ENCODE results near the gene TUBA1C. TPM values are rescaled to one million over a fixed set of nuclear protein-coding genes. Genes with fewer than 3 reads are reported as not detected.
"Not testable (repeated sequence)": the region's sequence is repeated elsewhere in the genome, so short reads cannot be mapped to it uniquely, and the experiment has no call there.

TUBA1C gene
- total and polyA plus RNA-seq, 10 of the 15 experiments (the other 5 are each of a cell fraction or from before 2014, with no cell fraction given): 285 to 1,003 (median 441) TPM

DNA sequence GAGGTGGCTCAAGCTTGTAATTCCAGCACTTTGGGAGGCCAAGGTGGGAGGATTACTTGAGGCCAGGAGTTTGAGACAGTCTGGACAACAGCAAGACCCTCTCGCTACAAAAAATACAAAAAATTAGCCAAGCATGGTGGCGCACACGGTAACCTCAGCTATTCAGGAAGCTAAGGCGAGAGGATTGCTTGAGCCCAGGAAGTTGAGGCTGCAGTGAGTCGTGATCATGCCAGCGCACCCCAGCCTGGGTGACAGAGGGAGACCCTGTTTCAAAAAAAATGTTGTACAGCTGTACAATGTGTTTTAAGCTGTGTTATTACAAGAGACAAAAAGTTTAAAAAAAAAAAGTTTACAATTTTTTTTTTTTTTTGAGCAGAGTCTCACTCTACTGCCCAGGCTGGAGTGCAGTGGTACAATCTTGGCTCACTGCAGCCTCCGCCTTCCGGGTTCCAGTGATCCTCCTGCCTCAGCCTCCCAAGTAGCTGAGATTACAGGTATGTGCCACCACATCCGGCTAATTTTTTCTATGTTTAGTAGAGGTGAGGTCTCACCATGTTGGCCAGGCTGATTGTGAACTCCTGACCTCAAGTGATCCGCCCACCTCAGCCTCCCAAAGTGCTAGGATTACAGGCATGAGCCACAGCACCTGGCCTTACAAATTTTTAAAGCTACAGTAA is 7.2 kb upstream of the TUBA1C start:
- in situ Hi-C loops (cut with MboI); ATAC-seq; H3K9ac ChIP-seq (ENCODE audit: control insufficient read depth, insufficient read depth, low read length); H3K79me2 ChIP-seq (ENCODE audit: control insufficient read depth, insufficient read depth, low read length); FAIRE-seq; H3K4me2 ChIP-seq (ENCODE audit: control insufficient read depth, insufficient read depth); intact Hi-C loops (cut with micrococcal nuclease; ENCODE audit: unreplicated experiment); DNase-seq (ENCODE audit: low read depth, low spot score); H2AFZ ChIP-seq (ENCODE audit: control insufficient read depth, low read depth, low read length); H3K4me3 ChIP-seq; H3K27me3 ChIP-seq (replicated peaks in 1 of 2; ENCODE audit: control insufficient read depth in 2 of 2, insufficient read depth in 2 of 2, low read length in 1 of 2); RAD21 ChIA-PET (ENCODE audit: unreplicated experiment); H4K20me1 ChIP-seq (ENCODE audit: control insufficient read depth, insufficient read depth); H3K27ac ChIP-seq (ENCODE audit: control insufficient read depth, insufficient read depth); H3K36me3 ChIP-seq (ENCODE audit: control insufficient read depth in 2 of 2, insufficient read depth in 2 of 2, low read length in 1 of 2); BruUV-seq (replicated peaks); H3K4me1 ChIP-seq (ENCODE audit: control insufficient read depth, insufficient read depth, low read length); H3K9me3 ChIP-seq (replicated peaks; ENCODE audit: control insufficient read depth, insufficient read depth, low read length): not testable (repeated sequence)
- WGBS (ENCODE audit: insufficient coverage, insufficient replicate concordance, low lambda C conversion rate, missing lambda C conversion rate): 54% methylated on average over 10 of the region's 10 CpGs
- POLR2A ChIA-PET: interaction anchor here (0.6 to 0.7 kb wide), 3 partner anchors 100 to 1144 kb away, joined by 3 to 6 read pairs (median 4); no protein-coding TSS in a partner anchor
- SMC1A ChIA-PET (ENCODE audit: uncharacterized antibody, unreplicated experiment): interaction anchor here (1.2 kb wide), 1 partner anchor 13 kb away, joined by 3 read pairs; no protein-coding TSS in a partner anchor
- CTCF ChIA-PET: interaction anchor here (0.6 to 1.3 kb wide), 8 partner anchors 13 to 169 kb away, joined by 3 to 5 read pairs (median 3); no protein-coding TSS in a partner anchor

DNA sequence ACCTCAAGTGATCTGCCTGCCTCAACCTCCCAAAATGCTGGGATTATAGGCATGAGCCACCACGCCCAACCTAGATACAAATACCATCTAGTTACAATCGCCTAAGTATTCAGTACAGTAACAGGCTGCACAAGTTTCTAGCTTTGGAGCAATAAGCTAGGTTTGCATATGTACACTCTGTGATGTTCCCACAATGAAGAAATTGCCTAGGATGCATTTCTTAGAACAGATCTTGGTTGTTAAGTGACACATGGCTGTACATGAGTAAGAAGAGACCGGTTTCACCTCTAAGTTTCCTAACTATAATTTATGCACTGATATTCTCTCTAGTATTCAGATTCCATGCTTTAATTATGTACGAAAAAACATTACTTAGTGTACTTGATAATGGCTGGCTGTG is 5.4 kb upstream of the TUBA1C start:
- intact Hi-C loops (cut with micrococcal nuclease; ENCODE audit: unreplicated experiment): no loop called here
- ChIA-PET CTCF (no interaction called here), POLR2A (interaction anchor here (0.6 to 1.3 kb wide), 2 partner anchors 21 to 222 kb away, joined by 3 to 4 read pairs; no protein-coding TSS in a partner anchor), SMC1A (ENCODE audit: uncharacterized antibody, unreplicated experiment) (no interaction called here), RAD21 (ENCODE audit: unreplicated experiment) (no interaction called here)
- H3K4me3 ChIP-seq: no peak overlapping the region
- H3K4me1 ChIP-seq (ENCODE audit: control insufficient read depth, insufficient read depth, low read length): peaks cover 9% of the 10 kb centered on the region
- DNase-seq (ENCODE audit: low read depth, low spot score): no peak
- no peak for FAIRE-seq
- in situ Hi-C loops (cut with MboI): no loop called here
- TF ChIP-seq NR2F1 (conservative IDR thresholded peaks at IDR 0.05) (no peak), MYB (IDR thresholded peaks at IDR 0.05; ENCODE audit: borderline replicate concordance, low read depth, low read length) (no peak)
- BruUV-seq (replicated peaks): no TSS peak
- no peaks in the 10 kb centered on the region for H3K27me3 ChIP-seq (replicated peaks in 1 of 2; ENCODE audit: control insufficient read depth in 2 of 2, insufficient read depth in 2 of 2, low read length in 1 of 2)
- no peak overlapping the region for H2AFZ ChIP-seq (ENCODE audit: control insufficient read depth, low read depth, low read length)
- H4K20me1 ChIP-seq (ENCODE audit: control insufficient read depth, insufficient read depth): no peaks in the 10 kb centered on the region
- peaks cover 6% of the 10 kb centered on the region for H3K79me2 ChIP-seq (ENCODE audit: control insufficient read depth, insufficient read depth, low read length)
- no peaks in the 10 kb centered on the region for H3K9me3 ChIP-seq (replicated peaks; ENCODE audit: control insufficient read depth, insufficient read depth, low read length)
- no peak overlapping the region for H3K4me2 ChIP-seq (ENCODE audit: control insufficient read depth, insufficient read depth)
- WGBS (ENCODE audit: insufficient coverage, insufficient replicate concordance, low lambda C conversion rate, missing lambda C conversion rate): 96% methylated on average over 4 of the region's 4 CpGs
- no peak overlapping the region for H3K9ac ChIP-seq (ENCODE audit: control insufficient read depth, insufficient read depth, low read length)
- H3K27ac ChIP-seq (ENCODE audit: control insufficient read depth, insufficient read depth): no peak overlapping the region
- ATAC-seq: no peak
- H3K36me3 ChIP-seq (ENCODE audit: control insufficient read depth in 2 of 2, insufficient read depth in 2 of 2, low read length in 1 of 2): no peaks in the 10 kb centered on the region

All from GM12878 (cell line).